ENCODE results near the gene TMEM63B. TPM values are rescaled to one million over a fixed set of nuclear protein-coding genes. Genes with fewer than 3 reads are reported as not detected.

TMEM63B gene
- total RNA-seq, 4 donors from 2014 or later: 73.4 to 91.2 (median 87.7) TPM

- DNase-seq (ENCODE audit: low spot score in 2 of 2): no peak
- TF ChIP-seq CTCF (IDR thresholded peaks at IDR 0.05): no peak
- TF ChIP-seq POLR2A (IDR thresholded peaks at IDR 0.05): no peak
- H3K4me3 ChIP-seq (ENCODE audit: low read depth, poor library complexity, severe bottlenecking): no peak overlapping the region
- intact Hi-C loops (cut with DNase I; ENCODE audit: low total_unique reads): loop anchor here (2.0 kb wide), 1 partner anchor 50 kb away; no protein-coding TSS in a partner anchor
- WGBS, 2 donors: 74 to 82% methylated on average over 3 of the region's 3 CpGs
Measured at GRCh38 chr6:44150317-44150917, 23.1 kb downstream of the TMEM63B start.

GRCh38 chr6:44151348-44152108 lies 24.2 kb downstream of the TMEM63B start:
- 30 to 38% methylated on average over 11 to 12 of the region's 31 CpGs for WGBS, 2 donors
- peak; percentile 53 to 94 for DNase-seq (ENCODE audit: low spot score in 2 of 2)
- TF ChIP-seq CTCF (IDR thresholded peaks at IDR 0.05) (peak in 1 of 3 donors; percentile 92), POLR2A (IDR thresholded peaks at IDR 0.05) (no peak)
- intact Hi-C loops (cut with DNase I; ENCODE audit: low total_unique reads): loop anchor here (2.0 kb wide), 1 partner anchor 51 kb away; no protein-coding TSS in a partner anchor
- no peak overlapping the region for H3K4me3 ChIP-seq (ENCODE audit: low read depth, poor library complexity, severe bottlenecking)

- WGBS, 2 donors: 54% methylated on average over 8 of the region's 8 CpGs
- no peak for DNase-seq (ENCODE audit: low spot score in 2 of 2)
- no peak overlapping the region for H3K4me3 ChIP-seq (ENCODE audit: low read depth, poor library complexity, severe bottlenecking)
- intact Hi-C loops (cut with DNase I; ENCODE audit: low total_unique reads): no loop called here
- TF ChIP-seq CTCF (IDR thresholded peaks at IDR 0.05) (no peak), POLR2A (IDR thresholded peaks at IDR 0.05) (no peak)
Measured at GRCh38 chr6:44152109-44152461, 24.7 kb downstream of the TMEM63B start.

- no peak for DNase-seq (ENCODE audit: low spot score in 2 of 2)
- TF ChIP-seq CTCF (IDR thresholded peaks at IDR 0.05) (no peak), POLR2A (IDR thresholded peaks at IDR 0.05) (no peak)
- H3K4me3 ChIP-seq (ENCODE audit: low read depth, poor library complexity, severe bottlenecking): no peak overlapping the region
- intact Hi-C loops (cut with DNase I; ENCODE audit: low total_unique reads): no loop called here
- 90 to 92% methylated on average over 14 to 19 of the region's 19 CpGs for WGBS, 2 donors
Measured at GRCh38 chr6:44152533-44152932, 25.2 kb downstream of the TMEM63B start.

- intact Hi-C loops (cut with DNase I; ENCODE audit: low total_unique reads): no loop called here
- WGBS, 2 donors: 92 to 93% methylated on average over 12 of the region's 12 CpGs
Measured at GRCh38 chr6:44154067-44154466, 26.7 kb downstream of the TMEM63B start.

More at GRCh38 chr6:44154067-44154466, 26.7 kb downstream of the TMEM63B start:
- no peak for DNase-seq (ENCODE audit: low spot score in 2 of 2)
- no peak overlapping the region for H3K4me3 ChIP-seq (ENCODE audit: low read depth, poor library complexity, severe bottlenecking)
- TF ChIP-seq POLR2A (IDR thresholded peaks at IDR 0.05): no peak
- no peak for TF ChIP-seq CTCF (IDR thresholded peaks at IDR 0.05)

Measured in lower leg skin (tissue), 4 donors.